GM12874 (cell line): ENCODE results near the gene PRDM16.

ENCODE experiments used
- TF ChIP-seq, protein P1 (sequence below): IDR thresholded peaks from 2 replicates; pipeline ENCODE4 v1.5.1; 2011; ENCODE audit warnings: low read depth, mild to moderate bottlenecking, control low read depth, low read length, moderate library complexity; ENCODE audit not compliant: insufficient read depth

PRDM16 gene

DNA sequence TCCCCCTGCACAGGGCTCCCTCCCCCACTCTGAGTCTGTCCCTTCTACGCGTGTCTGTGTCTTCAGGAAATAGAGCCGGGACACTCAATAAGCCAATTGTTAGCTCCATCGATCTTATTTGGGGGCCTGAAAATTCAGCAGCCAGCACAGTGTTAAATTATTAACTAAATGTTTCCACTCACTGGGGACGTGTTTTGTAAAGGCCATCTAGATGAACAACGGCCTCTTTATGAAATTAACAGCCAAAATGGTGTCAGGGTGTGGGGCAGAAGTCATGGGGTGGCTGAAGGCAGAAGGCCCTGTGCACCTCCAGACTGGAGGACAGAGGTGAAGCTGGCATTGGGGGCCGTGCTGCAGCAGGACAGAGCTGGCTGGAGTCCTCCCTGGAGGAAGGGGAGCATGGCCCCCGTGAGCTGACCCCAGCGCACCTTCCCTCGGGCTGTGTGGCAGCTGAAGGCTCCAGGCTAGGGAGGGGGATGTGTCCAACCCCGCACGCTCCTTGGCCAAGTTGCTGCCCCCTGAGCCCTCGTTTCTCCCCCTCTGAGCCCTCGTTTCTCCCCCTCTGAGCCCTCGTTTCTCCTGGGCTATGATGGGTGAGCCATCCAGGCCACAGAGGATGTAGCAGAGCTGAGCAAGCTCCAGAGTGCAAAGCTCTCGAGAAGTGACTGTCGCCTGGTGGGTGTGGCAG, 271.7 kb downstream of the PRDM16 start:
- TF ChIP-seq, protein P1, sequence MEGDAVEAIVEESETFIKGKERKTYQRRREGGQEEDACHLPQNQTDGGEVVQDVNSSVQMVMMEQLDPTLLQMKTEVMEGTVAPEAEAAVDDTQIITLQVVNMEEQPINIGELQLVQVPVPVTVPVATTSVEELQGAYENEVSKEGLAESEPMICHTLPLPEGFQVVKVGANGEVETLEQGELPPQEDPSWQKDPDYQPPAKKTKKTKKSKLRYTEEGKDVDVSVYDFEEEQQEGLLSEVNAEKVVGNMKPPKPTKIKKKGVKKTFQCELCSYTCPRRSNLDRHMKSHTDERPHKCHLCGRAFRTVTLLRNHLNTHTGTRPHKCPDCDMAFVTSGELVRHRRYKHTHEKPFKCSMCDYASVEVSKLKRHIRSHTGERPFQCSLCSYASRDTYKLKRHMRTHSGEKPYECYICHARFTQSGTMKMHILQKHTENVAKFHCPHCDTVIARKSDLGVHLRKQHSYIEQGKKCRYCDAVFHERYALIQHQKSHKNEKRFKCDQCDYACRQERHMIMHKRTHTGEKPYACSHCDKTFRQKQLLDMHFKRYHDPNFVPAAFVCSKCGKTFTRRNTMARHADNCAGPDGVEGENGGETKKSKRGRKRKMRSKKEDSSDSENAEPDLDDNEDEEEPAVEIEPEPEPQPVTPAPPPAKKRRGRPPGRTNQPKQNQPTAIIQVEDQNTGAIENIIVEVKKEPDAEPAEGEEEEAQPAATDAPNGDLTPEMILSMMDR, result no peak

DNA sequence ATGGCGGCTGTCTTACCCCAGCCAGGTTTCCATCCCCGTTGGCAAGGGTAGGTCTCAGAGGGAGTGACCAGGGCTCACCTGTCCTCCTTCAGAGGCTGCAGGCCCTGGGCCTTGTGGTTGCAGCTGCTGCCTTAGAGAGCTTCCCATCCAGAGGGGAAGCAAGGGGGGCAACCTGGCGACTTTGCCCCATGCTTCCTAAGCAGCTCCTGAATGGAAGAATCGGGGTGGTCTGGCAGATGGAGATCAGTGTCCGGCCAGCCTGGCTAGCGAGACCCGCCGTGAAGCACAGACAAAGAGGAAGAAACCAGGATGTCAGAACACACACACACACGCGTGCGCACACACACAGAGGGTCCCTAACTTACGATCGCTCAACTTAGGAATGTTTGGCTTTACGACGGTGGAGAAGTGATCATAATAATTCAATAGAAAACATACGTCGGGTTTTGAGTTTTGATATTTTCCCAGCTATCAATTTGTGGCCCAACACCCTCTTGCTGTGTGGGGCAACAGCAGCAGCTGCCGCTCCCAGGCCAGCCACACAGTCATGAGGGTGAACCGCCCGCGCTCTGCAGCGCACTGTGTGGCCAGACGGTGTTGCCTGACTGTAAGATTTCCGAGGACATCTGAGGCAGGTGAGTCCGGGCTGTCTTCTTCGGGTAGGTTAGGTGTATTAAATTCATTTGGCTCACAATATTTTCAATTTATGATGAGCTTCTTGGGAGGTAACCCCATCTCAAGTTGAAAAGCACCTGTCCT, 272.4 kb downstream of the PRDM16 start:
- TF ChIP-seq, protein P1, result no peak

DNA sequence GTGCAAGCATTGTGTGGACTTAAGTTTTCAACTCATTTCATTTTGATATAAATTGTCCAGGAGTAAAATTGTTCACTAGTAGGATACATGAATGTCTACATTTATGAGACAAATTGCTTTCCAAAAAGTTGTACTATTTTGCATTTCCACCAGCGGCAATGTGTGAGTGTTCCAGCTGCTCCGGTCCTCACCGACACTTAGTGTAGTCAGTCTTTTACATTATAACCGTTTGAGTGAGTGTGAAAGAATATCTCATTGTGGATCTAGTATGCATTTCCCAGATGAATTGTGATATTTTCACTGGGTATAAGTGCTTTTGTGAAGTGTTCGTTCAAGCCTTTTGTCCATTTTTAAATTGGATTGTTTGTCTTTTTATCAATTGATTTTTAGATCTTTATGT, 274.0 kb downstream of the PRDM16 start:
- TF ChIP-seq, protein P1, result no peak

DNA sequence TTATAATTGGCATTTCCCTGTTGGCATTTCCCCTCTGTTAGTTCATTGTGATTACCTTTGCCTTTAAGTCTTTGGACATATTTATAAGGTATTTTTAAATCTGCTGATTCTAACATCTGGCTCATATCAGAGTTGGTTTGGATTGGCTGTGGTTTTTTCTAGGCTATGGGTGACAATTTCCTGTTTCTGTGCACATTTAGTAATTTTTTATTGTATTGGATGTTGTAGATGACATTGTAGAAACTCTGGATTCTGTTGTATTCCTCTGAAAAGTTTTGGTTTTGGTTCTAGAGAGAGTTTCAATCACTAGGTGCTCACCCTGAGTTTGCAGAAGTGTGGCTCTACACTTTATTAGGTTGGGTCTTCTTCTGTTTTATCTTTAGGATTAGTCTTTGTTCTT, 275.4 kb downstream of the PRDM16 start:
- TF ChIP-seq, protein P1, result no peak

DNA sequence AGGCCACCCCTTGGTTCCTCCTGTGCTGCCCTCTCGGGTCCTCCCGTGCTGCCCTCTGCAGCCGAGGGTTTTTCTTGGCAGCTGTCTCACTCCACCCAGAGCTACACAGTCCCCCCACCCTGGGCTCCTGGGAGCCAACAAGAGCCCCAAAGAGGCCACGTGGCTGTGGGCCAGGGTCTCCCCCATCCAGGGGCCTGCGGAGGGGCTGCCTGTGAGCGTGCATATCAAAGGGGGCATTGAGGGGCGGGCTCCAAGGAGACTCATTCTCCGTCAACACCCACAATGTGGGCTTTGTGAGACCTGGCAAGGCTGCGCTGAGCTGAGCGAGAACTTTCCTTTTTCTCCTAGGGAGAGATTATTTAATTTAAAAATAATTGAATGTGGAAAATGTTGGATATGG, 276.8 kb downstream of the PRDM16 start:
- TF ChIP-seq, protein P1, result no peak

DNA sequence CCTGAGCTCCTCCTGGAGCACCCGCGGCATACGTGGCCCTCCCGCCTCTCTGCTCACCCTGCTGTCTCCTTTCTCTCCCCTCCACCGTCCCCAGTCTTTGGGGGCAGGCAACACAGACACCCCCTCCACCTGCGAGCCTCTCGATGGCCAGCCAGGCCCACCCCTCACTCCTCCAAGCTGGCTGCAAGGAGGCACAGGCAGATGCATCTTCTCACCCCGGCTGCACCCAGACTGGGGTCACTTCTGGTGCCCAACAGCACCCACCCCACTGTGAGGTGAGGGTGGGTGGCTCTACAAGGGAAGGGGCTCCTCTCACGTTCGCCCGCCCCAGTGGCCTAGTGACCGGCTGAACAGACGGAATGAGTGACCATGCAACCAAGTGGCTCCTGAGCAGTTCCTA, 277.5 kb downstream of the PRDM16 start:
- TF ChIP-seq, protein P1, result no peak

DNA sequence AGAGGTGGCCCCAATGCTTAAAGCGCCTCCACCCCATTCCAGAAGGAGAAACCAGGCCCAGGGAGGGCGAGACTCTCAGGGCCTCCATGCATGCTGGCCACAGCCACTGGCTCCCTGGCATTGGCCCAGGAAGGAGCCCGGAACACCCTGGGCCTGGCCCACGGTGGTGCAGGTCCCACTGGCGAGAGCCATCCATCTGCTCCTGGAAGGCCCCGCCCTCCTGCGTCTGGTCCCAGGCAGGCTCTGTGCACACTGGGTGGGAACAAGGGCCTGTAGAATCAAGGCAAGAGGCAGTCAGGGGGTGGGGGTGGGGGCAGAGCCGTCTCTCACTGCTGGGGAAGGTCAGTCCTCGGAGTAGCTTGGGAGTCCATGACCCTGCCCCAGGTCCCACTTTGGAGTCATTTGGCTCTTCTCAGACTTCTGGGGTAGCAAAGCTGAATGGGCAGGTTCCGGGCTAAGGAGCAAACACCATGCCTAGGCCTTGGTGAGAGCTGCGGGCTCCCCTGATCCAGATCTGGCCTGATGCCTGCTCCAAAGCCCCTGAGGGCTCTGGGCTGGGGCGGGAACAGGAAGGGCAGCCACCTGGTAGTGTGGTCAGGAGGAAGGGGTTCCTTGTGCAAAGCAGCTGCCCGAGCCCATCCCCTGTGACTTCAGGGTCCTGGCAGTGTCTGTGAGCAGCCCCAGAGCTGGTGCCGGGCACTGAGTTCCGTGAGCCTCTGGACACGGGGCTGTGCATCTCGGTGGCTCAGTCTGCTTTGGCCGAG, 278.4 kb downstream of the PRDM16 start:
- TF ChIP-seq, protein P1, result no peak
